Endothelial cell (in vitro differentiated cells): ENCODE measurements around the gene RHBDF2. TPM values are rescaled to one million over a fixed set of nuclear protein-coding genes. Genes with fewer than 3 reads are reported as not detected.
A peak's percentile ranks its signal among the peaks of the same experiment; 100 is the strongest.

Experiments
- DNase-seq: peaks from one replicate; pipeline ENCODE4 v3.0.0; 2021; ENCODE audit warnings: low spot score
- H3K27ac Mint-ChIP-seq: one replicate; pipeline ENCODE4 v1.8.0; 2021; ENCODE audit warnings: mixed read lengths, inconsistent platforms; ENCODE audit not compliant: unreplicated experiment
- H3K27me3 Mint-ChIP-seq: one replicate; pipeline ENCODE4 v1.8.0; 2021; ENCODE audit warnings: mild to moderate bottlenecking, moderate library complexity, mixed read lengths, inconsistent platforms; ENCODE audit not compliant: unreplicated experiment
- H3K36me3 Mint-ChIP-seq: one replicate; pipeline ENCODE4 v1.8.0; 2021; ENCODE audit warnings: mild to moderate bottlenecking, low read depth, mixed read lengths, inconsistent platforms; ENCODE audit not compliant: unreplicated experiment
- H3K4me1 Mint-ChIP-seq: one replicate; pipeline ENCODE4 v1.8.0; 2021; ENCODE audit warnings: mild to moderate bottlenecking, mixed read lengths, inconsistent platforms; ENCODE audit not compliant: unreplicated experiment
- H3K4me3 Mint-ChIP-seq: one replicate; pipeline ENCODE4 v1.8.0; 2021; ENCODE audit warnings: mild to moderate bottlenecking, mixed read lengths, inconsistent platforms; ENCODE audit not compliant: unreplicated experiment
- H3K9me3 Mint-ChIP-seq: one replicate; pipeline ENCODE4 v1.8.0; 2021; ENCODE audit warnings: mixed read lengths, inconsistent platforms; ENCODE audit not compliant: unreplicated experiment
- CTCF ChIP-seq: fragments of 200-600 bp; sonication (generic); IDR thresholded peaks from one replicate; pipeline ENCODE4 v1.5.0; 2021; ENCODE audit warnings: antibody characterized with exemption; ENCODE audit not compliant: unreplicated experiment
- long read RNA-seq: library from polyadenylated mRNA; unstranded; transcript quantifications from one replicate; pipeline ENCODE4 v2.0.0, GENCODE V29; 2020; ENCODE audit not compliant: unreplicated experiment
- total RNA-seq: library from RNA; stranded (reverse); fragmentation: NEBNext Ultra II Directional; extraction: Animal tissue kit (Norgen Biotek cat#: 25700); gene quantifications from one replicate; pipeline ENCODE4 v1.2.1, GENCODE V29; 2021; ENCODE audit not compliant: unreplicated experiment

RHBDF2 gene
- total RNA-seq: 39.3 TPM
- long read RNA-seq, partial matches to known transcripts: 0 of 9 reads
- long read RNA-seq, other reads (novel, unspliced or antisense): 9 of 9 reads

- DNase-seq: peak; percentile 86
- no peaks in the 10 kb centered on the region for H3K9me3 Mint-ChIP-seq
- H3K36me3 Mint-ChIP-seq: no peaks in the 10 kb centered on the region
- no peak within 1 kb of the TSS for H3K27ac Mint-ChIP-seq
- peak within 1 kb of the TSS; percentile 93 for H3K4me3 Mint-ChIP-seq
- peaks cover 11% of the 10 kb centered on the region for H3K27me3 Mint-ChIP-seq
- peaks cover 38% of the 10 kb centered on the region for H3K4me1 Mint-ChIP-seq
- TF ChIP-seq CTCF: no peak
Observed at GRCh38 chr17:76501018-76501826, at the start of gene RHBDF2. RHBDF2 (minus strand) TSS chr17:76501423; CDS start chr17:76481524, 19,899 bp downstream.

GRCh38 chr17:76549539-76549938, 48.3 kb upstream of the RHBDF2 start:
- Mint-ChIP-seq H3K4me3 (no peak overlapping the region), H3K27me3 (peaks cover 3% of the 10 kb centered on the region), H3K36me3 (no peaks in the 10 kb centered on the region), H3K9me3 (no peaks in the 10 kb centered on the region), H3K4me1 (peaks cover 13% of the 10 kb centered on the region), H3K27ac (no peak overlapping the region)
- no peak for TF ChIP-seq CTCF
- DNase-seq: no peak

GRCh38 chr17:76549215-76549518, 47.9 kb upstream of the RHBDF2 start:
- no peak for TF ChIP-seq CTCF
- Mint-ChIP-seq H3K36me3 (no peaks in the 10 kb centered on the region), H3K4me1 (peaks cover 13% of the 10 kb centered on the region)

GRCh38 chr17:76548378-76549214, 47.4 kb upstream of the RHBDF2 start:
- H3K4me1 Mint-ChIP-seq: peaks cover 13% of the 10 kb centered on the region
- no peak overlapping the region for H3K4me3 Mint-ChIP-seq
- no peak overlapping the region for H3K27ac Mint-ChIP-seq
- no peaks in the 10 kb centered on the region for H3K9me3 Mint-ChIP-seq
- H3K27me3 Mint-ChIP-seq: peaks cover 6% of the 10 kb centered on the region
- no peak for TF ChIP-seq CTCF
- no peak for DNase-seq
- H3K36me3 Mint-ChIP-seq: no peaks in the 10 kb centered on the region

More at GRCh38 chr17:76549215-76549518, 47.9 kb upstream of the RHBDF2 start:
- Mint-ChIP-seq H3K4me3 (no peak overlapping the region), H3K9me3 (no peaks in the 10 kb centered on the region), H3K27me3 (peaks cover 3% of the 10 kb centered on the region), H3K27ac (no peak overlapping the region)
- no peak for DNase-seq
